HFFc6 (cell line): Measurements from ENCODE around the gene PPP1R3A. TPM values are rescaled to one million over a fixed set of nuclear protein-coding genes. Genes with fewer than 3 reads are reported as not detected.

Experiments used
- DNase-seq: peaks from one replicate; pipeline ENCODE4 v3.0.0-alpha.2; 2018
- H3K27ac Mint-ChIP-seq: 2 replicates; pipeline ENCODE4 v1.8.0; 2020; ENCODE audit warnings: mild to moderate bottlenecking, mixed read lengths
- H3K27me3 Mint-ChIP-seq: 2 replicates; pipeline ENCODE4 v1.8.0; 2021; ENCODE audit warnings: mild to moderate bottlenecking, moderate library complexity, mixed read lengths; ENCODE audit not compliant: insufficient read depth
- H3K36me3 Mint-ChIP-seq: 2 replicates; pipeline ENCODE4 v1.8.0; 2021; ENCODE audit warnings: low read depth, mixed read lengths
- H3K4me1 Mint-ChIP-seq: 2 replicates; pipeline ENCODE4 v1.8.0; 2020; ENCODE audit warnings: low read depth, mixed read lengths
- H3K4me3 Mint-ChIP-seq: 2 replicates; pipeline ENCODE4 v1.8.0; 2020; ENCODE audit warnings: mild to moderate bottlenecking, moderate library complexity, mixed read lengths
- H3K9me3 Mint-ChIP-seq: 2 replicates; pipeline ENCODE4 v1.8.0; 2020; ENCODE audit warnings: mild to moderate bottlenecking, mixed read lengths
- total RNA-seq, 6 experiments: library from RNA; stranded (reverse); fragmentation: NEBNext Ultra II Directional; extraction: Animal tissue kit (Norgen Biotek cat#: 25700); gene quantifications; 2 replicates in 1 of 6; 3 replicates in 5 of 6; pipeline ENCODE4 v1.2.3, GENCODE V29; 2021
- TF ChIP-seq, protein P1 (sequence below): fragments of 200-600 bp; sonication (generic); IDR thresholded peaks from 2 replicates; pipeline ENCODE4 v1.5.0; 2021; ENCODE audit warnings: antibody characterized with exemption, mild to moderate bottlenecking

The PPP1R3A gene
- total RNA-seq, 6 experiments from 2014 or later = not detected

DNA sequence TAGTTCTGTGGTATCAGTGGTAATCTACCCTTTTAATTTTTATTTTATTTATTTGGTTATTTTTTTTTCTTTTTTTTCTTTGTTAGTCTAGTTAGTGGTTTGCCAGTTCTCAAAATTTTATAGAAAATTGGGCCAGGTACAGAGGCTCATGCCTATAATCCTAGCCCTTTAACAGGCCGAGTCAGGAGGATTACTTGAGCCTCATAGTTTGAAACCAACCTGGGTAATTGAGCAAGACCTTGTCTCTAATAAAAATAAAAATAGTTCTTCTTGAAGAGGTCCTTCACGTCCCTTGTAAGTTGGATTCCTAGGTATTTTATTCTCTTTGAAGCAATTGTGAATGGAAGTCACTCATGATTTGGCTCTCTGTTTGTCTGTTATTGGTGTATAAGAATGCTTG is 51.5 kb downstream of the PPP1R3A start:
- Mint-ChIP-seq H3K27me3 (no peaks in the 10 kb centered on the region), H3K27ac (no peak overlapping the region), H3K36me3 (no peaks in the 10 kb centered on the region), H3K4me3 (no peak overlapping the region), H3K4me1 (no peaks in the 10 kb centered on the region), H3K9me3 (peaks cover 20% of the 10 kb centered on the region)
- no peak for DNase-seq
- TF ChIP-seq, protein P1, sequence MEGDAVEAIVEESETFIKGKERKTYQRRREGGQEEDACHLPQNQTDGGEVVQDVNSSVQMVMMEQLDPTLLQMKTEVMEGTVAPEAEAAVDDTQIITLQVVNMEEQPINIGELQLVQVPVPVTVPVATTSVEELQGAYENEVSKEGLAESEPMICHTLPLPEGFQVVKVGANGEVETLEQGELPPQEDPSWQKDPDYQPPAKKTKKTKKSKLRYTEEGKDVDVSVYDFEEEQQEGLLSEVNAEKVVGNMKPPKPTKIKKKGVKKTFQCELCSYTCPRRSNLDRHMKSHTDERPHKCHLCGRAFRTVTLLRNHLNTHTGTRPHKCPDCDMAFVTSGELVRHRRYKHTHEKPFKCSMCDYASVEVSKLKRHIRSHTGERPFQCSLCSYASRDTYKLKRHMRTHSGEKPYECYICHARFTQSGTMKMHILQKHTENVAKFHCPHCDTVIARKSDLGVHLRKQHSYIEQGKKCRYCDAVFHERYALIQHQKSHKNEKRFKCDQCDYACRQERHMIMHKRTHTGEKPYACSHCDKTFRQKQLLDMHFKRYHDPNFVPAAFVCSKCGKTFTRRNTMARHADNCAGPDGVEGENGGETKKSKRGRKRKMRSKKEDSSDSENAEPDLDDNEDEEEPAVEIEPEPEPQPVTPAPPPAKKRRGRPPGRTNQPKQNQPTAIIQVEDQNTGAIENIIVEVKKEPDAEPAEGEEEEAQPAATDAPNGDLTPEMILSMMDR = no peak

DNA sequence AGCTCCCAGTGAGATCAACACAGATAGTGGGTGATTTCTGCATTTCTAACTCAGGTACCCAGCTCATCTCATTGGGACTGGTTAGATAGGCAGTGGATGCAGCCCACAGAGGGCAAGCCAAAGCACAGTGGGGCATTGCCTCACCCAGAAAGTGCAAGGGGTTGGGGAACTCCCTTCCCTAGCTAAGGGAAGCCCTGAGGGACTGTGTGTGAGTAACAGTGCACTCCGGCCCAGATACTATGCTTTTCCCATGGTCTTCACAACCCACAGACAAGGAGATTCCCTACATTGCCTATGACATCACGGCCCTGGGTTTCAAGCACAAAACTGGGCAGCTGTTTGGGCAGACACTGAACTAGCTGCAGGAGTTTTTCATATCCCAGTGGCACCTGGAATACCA is 62.8 kb downstream of the PPP1R3A start:
- H3K4me3 Mint-ChIP-seq = no peak overlapping the region
- H3K27ac Mint-ChIP-seq = no peak overlapping the region
- no peaks in the 10 kb centered on the region for H3K36me3 Mint-ChIP-seq
- DNase-seq = no peak
- H3K27me3 Mint-ChIP-seq = no peaks in the 10 kb centered on the region
- H3K9me3 Mint-ChIP-seq = peaks cover 53% of the 10 kb centered on the region
- H3K4me1 Mint-ChIP-seq = no peaks in the 10 kb centered on the region
- TF ChIP-seq, protein P1 = no peak

DNA sequence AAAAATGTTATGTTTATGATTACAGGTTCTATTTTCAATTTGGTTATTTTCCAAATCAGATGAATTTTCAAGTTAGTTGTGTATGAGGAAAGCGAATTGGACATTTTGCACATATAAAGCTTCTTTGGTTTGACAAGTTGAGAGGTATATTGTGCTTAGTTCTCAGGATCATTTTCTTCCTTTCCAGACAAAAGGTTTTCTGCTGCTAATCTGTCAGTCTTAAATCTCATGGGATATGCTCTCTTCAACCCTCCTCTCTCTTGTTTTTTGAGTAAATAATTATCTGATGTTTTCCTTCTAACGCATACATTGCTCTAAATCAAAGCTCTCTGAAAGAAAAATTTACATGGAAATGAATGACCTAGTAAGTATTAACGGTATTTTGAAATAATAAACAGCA is 77.9 kb downstream of the PPP1R3A start:
- H3K4me1 Mint-ChIP-seq = no peaks in the 10 kb centered on the region
- peaks cover 11% of the 10 kb centered on the region for H3K9me3 Mint-ChIP-seq
- no peak for DNase-seq
- no peaks in the 10 kb centered on the region for H3K27me3 Mint-ChIP-seq
- H3K27ac Mint-ChIP-seq = no peak overlapping the region
- TF ChIP-seq, protein P1 = no peak
- no peak overlapping the region for H3K4me3 Mint-ChIP-seq
- H3K36me3 Mint-ChIP-seq = no peaks in the 10 kb centered on the region

DNA sequence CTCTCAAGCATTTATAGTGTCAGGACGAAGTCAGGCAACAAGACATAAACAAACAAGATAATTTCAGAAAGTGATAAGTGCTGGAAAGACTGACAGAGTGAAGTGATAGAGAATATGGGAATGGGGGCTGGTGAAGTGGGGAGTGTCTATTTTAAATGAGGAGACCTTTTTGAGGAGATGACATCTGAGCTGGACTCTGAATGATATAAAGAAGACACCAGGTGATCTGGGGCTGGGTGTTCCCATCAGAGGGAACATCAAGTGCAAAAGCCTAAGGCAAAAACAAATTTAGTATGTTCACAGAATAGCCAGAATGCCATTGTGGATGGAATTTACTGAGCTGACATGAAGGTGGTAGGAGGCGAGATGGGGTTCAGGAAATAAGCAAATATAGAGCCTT is 83.4 kb downstream of the PPP1R3A start:
- H3K9me3 Mint-ChIP-seq = peaks cover 7% of the 10 kb centered on the region
- H3K36me3 Mint-ChIP-seq = no peaks in the 10 kb centered on the region
- TF ChIP-seq, protein P1 = no peak
- H3K27ac Mint-ChIP-seq = no peak overlapping the region
- no peak for DNase-seq
- H3K27me3 Mint-ChIP-seq = no peaks in the 10 kb centered on the region
- no peaks in the 10 kb centered on the region for H3K4me1 Mint-ChIP-seq
- H3K4me3 Mint-ChIP-seq = no peak overlapping the region

DNA sequence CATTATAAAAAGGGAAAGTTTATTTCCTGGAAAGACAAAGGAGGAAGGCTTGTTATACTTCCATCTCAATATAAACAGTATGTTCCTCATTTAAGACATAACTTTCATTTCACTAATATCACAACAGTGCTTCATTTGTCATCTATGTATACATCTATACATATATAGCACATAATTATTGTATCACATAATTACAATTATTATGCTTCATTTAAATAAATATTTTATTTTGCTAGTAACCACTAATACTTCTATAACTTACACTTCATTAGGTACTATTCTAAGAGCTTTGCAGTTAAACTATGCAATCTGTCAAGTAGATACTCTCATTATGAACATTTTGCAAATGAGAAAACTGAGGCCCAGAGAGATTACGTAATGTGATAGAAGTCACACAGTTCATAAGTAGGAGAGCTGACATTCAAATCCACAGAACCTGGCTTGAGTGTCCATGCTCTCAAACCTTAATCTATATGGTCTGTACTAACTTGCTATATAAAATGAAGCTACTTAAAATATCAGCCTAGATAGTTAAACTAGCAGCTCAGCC is 86.5 kb downstream of the PPP1R3A start:
- H3K36me3 Mint-ChIP-seq = peaks cover 4% of the 10 kb centered on the region; the same call in 1 of the 2 replicates
- TF ChIP-seq, protein P1 = no peak

DNA sequence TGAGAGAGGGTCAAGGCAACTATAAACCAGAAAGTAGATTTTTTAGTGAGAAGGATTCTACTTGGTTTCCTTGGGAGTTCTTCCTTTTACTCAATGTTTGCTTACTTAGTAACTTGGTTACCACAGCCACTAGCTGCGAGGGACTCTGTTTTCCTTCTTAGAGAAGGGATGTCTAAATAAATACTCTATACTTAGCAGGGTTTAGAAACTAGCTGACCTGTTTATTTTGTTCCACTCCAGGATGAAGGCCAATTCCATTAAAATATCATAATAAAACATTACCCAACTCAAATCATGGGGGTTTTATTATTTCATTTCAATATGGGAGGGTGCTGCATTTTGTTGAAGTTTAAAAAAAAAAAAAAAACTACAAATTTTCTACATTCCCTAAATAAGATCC is 87.3 kb downstream of the PPP1R3A start:
- TF ChIP-seq, protein P1 = no peak
- no peak overlapping the region for H3K27ac Mint-ChIP-seq
- no peak overlapping the region for H3K4me3 Mint-ChIP-seq
- no peaks in the 10 kb centered on the region for H3K27me3 Mint-ChIP-seq
- H3K9me3 Mint-ChIP-seq = peaks cover 12% of the 10 kb centered on the region
- no peaks in the 10 kb centered on the region for H3K4me1 Mint-ChIP-seq
- no peak for DNase-seq
- peaks cover 4% of the 10 kb centered on the region; the same call in 1 of the 2 replicates for H3K36me3 Mint-ChIP-seq

More for the DNA sequence above, 86.5 kb downstream of the PPP1R3A start:
- peaks cover 12% of the 10 kb centered on the region for H3K9me3 Mint-ChIP-seq
- no peak overlapping the region for H3K27ac Mint-ChIP-seq
- no peak for DNase-seq
- no peak overlapping the region for H3K4me3 Mint-ChIP-seq
- no peaks in the 10 kb centered on the region for H3K27me3 Mint-ChIP-seq
- no peaks in the 10 kb centered on the region for H3K4me1 Mint-ChIP-seq
